ENCODE results near the gene HOXB4.

Gene HOXB4

GRCh38 chr17:48548523-48549280, 29.4 kb downstream of the HOXB4 start:
- no peak overlapping the region for H3K4me3 ChIP-seq (ENCODE audit: insufficient read depth, low read length, poor library complexity, severe bottlenecking)
- H2AFZ ChIP-seq (ENCODE audit: low read depth, low read length, severe bottlenecking), result no peak overlapping the region
- H3K79me2 ChIP-seq (ENCODE audit: insufficient read depth, low read length), result no peaks in the 10 kb centered on the region
- no peak overlapping the region for H3K27ac ChIP-seq (ENCODE audit: low read depth, low read length)
- no peaks in the 10 kb centered on the region for H3K9me3 ChIP-seq (ENCODE audit: insufficient read depth, low read length)
- H3K4me2 ChIP-seq (ENCODE audit: low read depth, low read length, poor library complexity, severe bottlenecking), result no peak overlapping the region
- H3K9me2 ChIP-seq (replicated peaks; ENCODE audit: insufficient read depth, low read length), result no peaks in the 10 kb centered on the region
- TF ChIP-seq CTCF (IDR thresholded peaks at IDR 0.05; ENCODE audit: insufficient read depth, low read length, poor library complexity, severe bottlenecking) (no peak), EZH2phosphoT487 (conservative IDR thresholded peaks at IDR 0.05; ENCODE audit: low read length) (no peak)
- H3K9ac ChIP-seq (ENCODE audit: low read length), result no peak overlapping the region
- H3F3A ChIP-seq (ENCODE audit: insufficient read depth), result no peaks in the 10 kb centered on the region
- no peaks in the 10 kb centered on the region for H3K36me3 ChIP-seq (ENCODE audit: low read length)
- no peaks in the 10 kb centered on the region for H3K27me3 ChIP-seq (ENCODE audit: low read length)
- H4K20me1 ChIP-seq (ENCODE audit: low read depth, low read length), result no peaks in the 10 kb centered on the region

GRCh38 chr17:48547808-48548522, 30.2 kb downstream of the HOXB4 start:
- H2AFZ ChIP-seq (ENCODE audit: low read depth, low read length, severe bottlenecking), result no peak overlapping the region
- H3K9ac ChIP-seq (ENCODE audit: low read length), result no peak overlapping the region
- no peaks in the 10 kb centered on the region for H4K20me1 ChIP-seq (ENCODE audit: low read depth, low read length)
- H3K27me3 ChIP-seq (ENCODE audit: low read length), result no peaks in the 10 kb centered on the region
- TF ChIP-seq EZH2phosphoT487 (conservative IDR thresholded peaks at IDR 0.05; ENCODE audit: low read length) (no peak), CTCF (IDR thresholded peaks at IDR 0.05; ENCODE audit: insufficient read depth, low read length, poor library complexity, severe bottlenecking) (no peak)
- no peak overlapping the region for H3K27ac ChIP-seq (ENCODE audit: low read depth, low read length)
- no peaks in the 10 kb centered on the region for H3K9me2 ChIP-seq (replicated peaks; ENCODE audit: insufficient read depth, low read length)
- no peak overlapping the region for H3K4me3 ChIP-seq (ENCODE audit: insufficient read depth, low read length, poor library complexity, severe bottlenecking)
- no peaks in the 10 kb centered on the region for H3K9me3 ChIP-seq (ENCODE audit: insufficient read depth, low read length)
- no peaks in the 10 kb centered on the region for H3K79me2 ChIP-seq (ENCODE audit: insufficient read depth, low read length)
- no peaks in the 10 kb centered on the region for H3K36me3 ChIP-seq (ENCODE audit: low read length)
- no peak overlapping the region for H3K4me2 ChIP-seq (ENCODE audit: low read depth, low read length, poor library complexity, severe bottlenecking)
- no peaks in the 10 kb centered on the region for H3F3A ChIP-seq (ENCODE audit: insufficient read depth)

- H3K9ac ChIP-seq (ENCODE audit: low read length), result no peak overlapping the region
- H3K4me3 ChIP-seq (ENCODE audit: insufficient read depth, low read length, poor library complexity, severe bottlenecking), result no peak overlapping the region
- H4K20me1 ChIP-seq (ENCODE audit: low read depth, low read length), result no peaks in the 10 kb centered on the region
- no peak overlapping the region for H2AFZ ChIP-seq (ENCODE audit: low read depth, low read length, severe bottlenecking)
- TF ChIP-seq EZH2phosphoT487 (conservative IDR thresholded peaks at IDR 0.05; ENCODE audit: low read length), result no peak
- TF ChIP-seq CTCF (IDR thresholded peaks at IDR 0.05; ENCODE audit: insufficient read depth, low read length, poor library complexity, severe bottlenecking), result no peak
- no peaks in the 10 kb centered on the region for H3K36me3 ChIP-seq (ENCODE audit: low read length)
- H3K4me2 ChIP-seq (ENCODE audit: low read depth, low read length, poor library complexity, severe bottlenecking), result no peak overlapping the region
- H3F3A ChIP-seq (ENCODE audit: insufficient read depth), result no peaks in the 10 kb centered on the region
- H3K9me3 ChIP-seq (ENCODE audit: insufficient read depth, low read length), result no peaks in the 10 kb centered on the region
- no peaks in the 10 kb centered on the region for H3K79me2 ChIP-seq (ENCODE audit: insufficient read depth, low read length)
- H3K27me3 ChIP-seq (ENCODE audit: low read length), result no peaks in the 10 kb centered on the region
- H3K9me2 ChIP-seq (replicated peaks; ENCODE audit: insufficient read depth, low read length), result no peaks in the 10 kb centered on the region
- no peak overlapping the region for H3K27ac ChIP-seq (ENCODE audit: low read depth, low read length)
Measured at GRCh38 chr17:48546924-48547807, 31.0 kb downstream of the HOXB4 start.
